ENCODE data around the gene SYCN.

- TF ChIP-seq ZNF274 (IDR thresholded peaks at IDR 0.05; ENCODE audit: low read depth, low read length) (no peak), YY1 (IDR thresholded peaks at IDR 0.05; ENCODE audit: insufficient read depth, insufficient read length) (no peak), SUZ12 (IDR thresholded peaks at IDR 0.05; ENCODE audit: extremely low read depth, insufficient read depth, insufficient read length) (no peak)
These were observed 43.6 kb downstream of the SYCN start for GRCh38 chr19:39160523-39160861.
